NCI-H1694 (cell line): Measurements from ENCODE around the gene EXOC7.

ENCODE experiments used
- DNase-seq: peaks from one replicate; lab custom pipeline; 2025; lab: John Stamatoyannopoulos, UW

The EXOC7 gene

DNA sequence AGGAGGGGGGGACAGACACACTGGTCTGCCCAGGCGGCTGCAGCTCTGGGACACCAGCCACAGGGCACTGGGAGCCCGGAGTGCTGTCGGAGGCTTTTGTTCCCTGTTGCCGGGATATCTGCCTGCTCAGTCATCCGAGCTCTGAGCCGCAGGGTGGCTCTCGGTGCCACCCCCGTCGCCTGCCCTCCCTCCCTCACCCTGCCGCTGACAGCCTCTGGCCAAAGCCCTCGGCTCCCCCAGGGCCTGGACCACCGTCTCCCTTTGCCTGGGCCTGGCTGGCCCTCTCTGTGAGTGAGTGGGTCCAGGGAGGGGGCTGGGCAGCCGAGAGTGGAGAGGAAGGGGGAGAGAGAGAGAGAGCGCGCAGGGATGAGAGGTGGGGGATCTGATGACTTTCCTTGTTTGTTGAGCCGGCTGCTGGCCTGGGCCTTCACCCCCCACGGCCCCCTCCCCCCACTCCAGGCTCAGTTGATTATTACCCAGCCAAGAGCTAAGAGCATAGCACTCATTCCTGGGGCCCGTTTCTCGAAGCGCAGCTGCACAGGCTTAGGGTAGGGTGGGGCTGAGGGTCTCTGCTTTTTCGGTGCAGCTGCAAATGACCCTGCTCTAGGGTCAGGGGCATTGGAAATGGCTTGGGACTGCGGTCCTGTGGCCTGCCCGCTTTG lies 34.8 kb upstream of the EXOC7 start:
- DNase-seq: no peak

DNA sequence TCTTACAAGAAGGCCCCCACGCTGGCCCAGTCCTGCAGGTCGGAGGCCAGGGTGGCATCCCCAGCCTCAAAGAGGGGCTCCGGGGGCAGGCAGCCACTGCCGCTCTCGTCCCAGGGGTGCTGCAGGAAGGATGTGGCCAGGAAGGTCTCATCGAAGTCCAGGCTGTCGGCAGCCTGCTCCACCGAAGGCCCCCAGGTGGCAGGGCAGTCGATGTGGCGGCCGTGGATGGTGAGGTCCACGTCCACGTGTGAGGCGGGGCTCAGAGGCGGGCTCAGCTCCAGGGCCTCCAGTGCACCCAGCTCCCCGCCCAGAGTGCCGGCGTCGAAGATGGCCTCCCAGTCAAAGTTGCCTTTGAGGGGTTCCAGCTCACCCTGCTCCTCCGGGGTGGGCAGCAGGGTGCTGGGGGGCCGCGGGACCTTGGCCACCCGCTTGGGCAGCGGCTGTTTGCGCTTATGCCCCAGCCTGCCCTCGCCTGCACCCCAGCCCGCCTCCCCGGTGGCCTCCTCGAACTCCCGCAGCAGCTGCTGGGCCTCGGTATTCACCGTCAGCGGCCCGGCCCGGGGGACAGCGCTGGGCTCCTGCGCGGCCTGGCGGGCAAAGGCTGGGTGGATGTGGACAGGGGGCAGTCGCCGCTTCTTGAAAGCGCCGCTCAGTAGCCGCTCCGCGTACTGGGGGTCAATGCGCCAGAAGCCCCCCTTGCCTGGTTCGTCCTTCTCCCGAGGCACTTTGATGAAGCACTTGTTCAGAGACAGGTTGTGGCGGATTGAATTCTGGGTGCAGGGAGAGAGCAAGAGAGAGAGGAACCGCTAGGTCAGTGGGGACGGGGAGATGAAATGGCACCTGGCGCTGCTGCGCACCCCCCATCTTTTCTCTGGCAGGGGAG lies 34.0 kb upstream of the EXOC7 start:
- DNase-seq: no peak

DNA sequence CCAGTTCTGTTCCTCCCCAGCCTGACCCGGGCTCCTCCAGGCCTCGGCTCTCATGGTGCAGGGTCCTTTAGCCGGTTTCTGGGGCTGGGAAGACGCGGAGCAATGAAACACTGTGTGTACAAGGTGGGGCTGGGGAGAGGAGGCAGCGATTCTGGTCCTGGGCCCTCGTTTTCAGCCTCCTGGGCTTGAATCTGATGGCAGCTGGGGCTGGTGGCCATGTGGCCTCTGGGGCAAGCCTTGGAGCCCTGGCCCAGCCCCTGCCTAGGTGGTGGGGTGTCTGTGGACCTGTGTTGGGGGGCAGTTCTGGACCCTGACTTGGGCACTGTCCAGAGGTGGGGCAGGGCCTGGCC lies 33.4 kb upstream of the EXOC7 start:
- DNase-seq: no peak

DNA sequence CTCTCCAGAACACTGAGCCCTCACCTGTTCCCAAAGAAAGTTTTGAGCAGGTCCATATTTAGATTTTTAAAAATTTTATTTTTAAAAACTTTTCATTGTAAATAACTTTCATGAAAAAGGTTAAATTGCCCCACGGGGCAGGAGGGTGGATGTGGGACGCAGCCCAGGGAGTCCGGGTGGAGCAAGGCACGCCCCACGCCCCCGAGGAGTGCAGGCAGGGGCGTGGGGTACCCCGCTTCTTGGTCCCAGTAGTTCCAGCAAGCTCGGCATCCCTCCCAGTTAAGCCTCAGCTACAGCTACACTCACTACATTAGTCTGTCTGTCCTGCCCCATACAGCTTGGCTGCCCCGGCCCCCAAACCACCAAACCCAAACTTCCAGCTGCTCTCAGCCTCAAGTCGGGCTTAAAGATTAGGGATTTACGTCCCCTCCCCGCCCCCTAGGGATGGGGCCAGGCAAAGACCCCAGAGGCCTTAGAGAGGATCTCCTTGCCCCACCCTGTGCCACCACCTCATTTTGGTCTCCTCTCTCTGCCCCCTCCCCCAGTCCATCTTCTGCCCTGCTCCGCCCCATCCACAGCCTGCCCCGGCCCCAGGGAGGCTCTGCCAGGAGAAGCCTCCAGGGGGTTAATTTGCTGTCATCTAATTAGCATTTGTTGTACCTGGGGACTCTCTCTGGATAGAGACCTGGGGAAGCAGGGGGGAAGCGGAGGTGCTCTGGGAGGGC lies 32.9 kb upstream of the EXOC7 start:
- no peak for DNase-seq

DNA sequence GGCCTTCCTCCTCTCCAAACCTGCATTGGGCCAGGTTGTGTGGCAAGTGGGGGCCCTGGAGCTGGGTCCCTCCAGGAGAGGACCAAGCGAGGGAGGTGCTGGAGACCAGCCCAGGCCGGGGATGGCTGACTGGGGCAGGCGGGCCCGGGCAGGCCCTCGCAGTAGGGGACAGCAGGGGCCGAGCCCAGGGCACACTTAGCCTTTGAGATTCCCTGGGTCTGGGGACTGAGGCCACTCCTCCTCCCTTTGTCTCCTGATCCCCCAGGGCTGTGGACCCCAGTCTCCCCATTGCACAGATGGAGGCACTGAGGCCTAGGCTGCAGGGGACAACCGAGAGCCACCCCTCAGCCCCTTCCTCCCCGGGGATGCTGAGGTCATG lies 32.2 kb upstream of the EXOC7 start:
- DNase-seq: no peak

DNA sequence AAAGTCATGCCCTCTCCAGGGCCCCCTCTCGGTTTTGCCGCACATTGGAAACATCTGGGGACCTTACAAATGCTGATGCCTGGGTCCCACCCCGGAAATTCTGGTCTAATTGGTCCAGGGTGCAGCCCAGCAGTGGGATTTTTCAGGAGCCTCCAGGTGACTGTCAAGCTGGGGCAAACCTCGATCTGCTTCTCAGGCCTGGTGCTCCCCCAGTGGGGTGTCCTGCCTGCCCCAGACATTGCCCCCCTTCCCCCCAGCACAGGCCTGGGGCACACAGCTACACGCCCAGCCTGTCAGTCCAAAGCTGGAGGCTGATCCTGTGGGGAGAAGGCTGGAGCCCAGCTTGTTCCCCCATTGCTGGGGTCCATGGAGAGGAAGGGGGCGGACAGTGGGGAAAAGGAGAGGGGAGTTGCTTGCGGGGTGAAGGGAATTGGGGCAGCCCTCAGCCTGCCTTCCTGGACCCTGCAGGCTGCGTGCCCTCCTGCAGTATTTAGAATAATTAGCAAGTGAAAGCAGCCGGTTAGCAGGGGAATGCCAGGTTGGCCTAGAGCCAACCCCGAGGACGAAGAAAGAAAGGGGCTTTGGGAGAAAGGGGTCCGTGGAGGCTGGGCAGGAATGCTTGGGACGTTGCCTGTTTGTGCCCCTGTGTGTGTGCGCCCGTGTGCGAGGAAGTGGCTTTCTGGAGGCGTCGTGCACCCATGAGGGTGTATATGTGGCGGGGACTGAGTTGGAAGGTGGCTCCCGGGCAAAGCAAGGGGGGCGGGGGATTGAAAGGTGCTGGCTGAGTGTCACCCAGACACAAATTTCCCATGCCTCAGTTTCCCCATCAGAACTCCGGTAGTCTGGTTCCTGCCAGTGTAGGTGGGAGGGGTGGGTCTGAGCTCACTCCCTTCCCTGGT lies 31.6 kb upstream of the EXOC7 start:
- DNase-seq: no peak

DNA sequence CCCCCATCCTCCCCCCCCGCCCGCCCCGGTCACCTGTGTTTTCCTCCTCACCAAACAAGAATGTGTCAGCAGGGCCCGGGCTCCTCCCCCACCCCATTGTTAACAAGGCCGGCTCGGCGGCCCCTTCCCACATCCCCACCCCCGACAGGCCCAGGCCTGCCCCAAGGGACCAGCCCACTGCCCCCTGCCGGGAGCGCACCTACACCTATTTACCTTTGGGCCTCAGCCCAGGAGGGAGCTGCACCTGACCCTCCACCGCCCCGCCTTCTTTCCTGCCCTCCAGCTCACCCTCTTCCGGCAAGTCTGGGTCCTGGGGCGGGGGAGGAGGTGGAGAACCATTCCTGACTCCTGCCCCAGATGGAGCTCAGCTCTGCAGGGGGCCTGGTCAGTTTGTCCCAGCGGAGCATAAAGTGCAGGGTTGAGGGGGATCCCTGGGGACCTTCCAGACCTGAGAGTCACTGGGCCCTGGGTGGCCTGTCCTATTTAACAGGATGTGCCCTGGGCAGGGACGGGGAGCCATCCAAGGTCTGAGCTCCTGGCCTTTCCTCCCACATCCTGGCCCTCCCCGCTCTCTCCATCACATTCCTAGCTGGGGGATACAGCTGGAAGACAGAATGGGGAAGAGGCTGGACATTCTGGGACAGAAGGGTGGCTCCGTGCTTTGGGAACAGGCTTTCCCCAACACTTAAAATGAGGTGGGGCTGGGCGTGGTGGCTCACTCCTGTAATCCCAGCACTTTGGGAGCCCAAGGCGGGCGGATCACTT lies 29.2 kb upstream of the EXOC7 start:
- DNase-seq: no peak

DNA sequence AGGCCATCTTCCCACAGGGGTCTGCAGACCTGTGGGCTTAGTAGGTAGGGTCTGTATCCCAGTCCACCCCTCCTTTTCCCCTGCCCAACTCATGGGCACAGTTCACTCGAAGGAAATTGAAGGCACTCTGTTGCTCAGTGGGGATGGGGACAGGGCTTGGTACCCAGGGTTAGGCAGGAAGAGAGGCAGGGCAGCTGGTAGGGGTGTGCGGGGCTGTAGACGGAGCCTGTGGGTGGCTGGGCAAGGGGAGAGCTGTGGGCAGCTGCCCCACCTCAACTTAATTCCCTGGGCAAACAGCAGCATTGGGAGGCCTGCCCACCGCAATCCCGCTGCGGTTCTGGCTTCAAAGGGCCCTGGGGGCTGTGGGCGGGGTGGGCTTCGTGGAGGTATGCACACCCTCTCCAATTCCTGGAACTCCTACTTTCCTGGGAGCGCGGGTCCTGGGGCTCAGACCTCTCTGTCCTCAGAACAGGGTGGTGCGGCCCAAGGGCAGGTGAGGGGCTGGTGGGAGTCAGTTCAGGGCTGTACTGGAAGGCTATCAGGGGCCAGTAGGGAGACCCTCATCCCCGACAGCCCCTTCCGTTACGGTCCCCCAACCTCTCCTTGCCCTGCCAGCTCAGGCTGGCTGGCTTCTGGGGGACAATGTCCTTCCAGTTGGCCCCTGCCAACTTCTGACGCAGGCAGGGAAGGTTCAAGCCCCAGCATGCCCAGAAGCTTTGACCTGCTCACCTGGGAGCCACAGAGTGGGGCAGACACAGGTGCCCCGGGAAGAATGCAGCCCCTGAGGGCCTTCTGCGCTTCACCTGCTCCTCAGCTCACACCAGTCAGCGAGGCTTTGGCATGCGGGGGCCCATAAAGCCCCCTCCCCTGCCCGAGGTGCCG lies 28.3 kb upstream of the EXOC7 start:
- no peak for DNase-seq

DNA sequence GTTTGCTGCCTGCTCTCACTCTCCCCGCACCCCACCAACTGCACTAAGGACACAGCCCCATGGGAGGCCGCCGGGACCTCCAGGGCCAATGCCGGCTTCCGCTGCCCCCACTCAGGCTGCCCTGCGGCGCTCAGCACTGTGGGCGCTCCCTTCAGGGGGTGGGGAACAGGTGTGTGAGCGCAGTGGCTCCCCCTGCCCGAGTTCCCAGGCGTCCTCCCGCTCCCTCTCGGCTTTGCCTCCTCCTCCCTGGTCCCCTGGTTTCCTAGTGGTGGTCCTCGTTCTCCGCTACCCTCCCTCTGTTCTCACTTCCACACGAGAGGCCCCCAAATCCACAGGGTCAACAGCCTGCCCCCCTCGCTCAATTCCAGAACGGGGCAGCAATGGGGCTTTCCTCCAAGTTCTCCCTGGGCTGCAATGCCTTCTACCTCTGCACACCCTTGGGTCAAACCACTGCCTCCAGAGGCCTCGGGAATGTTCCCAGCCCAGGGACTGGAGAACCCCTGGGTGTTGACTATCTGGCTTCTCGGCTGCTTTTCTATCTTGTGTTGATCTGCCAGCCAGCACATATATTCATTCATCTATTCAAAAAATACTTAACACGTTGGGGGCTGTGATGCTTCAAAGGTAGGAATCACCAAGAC lies 27.6 kb upstream of the EXOC7 start:
- no peak for DNase-seq

DNA sequence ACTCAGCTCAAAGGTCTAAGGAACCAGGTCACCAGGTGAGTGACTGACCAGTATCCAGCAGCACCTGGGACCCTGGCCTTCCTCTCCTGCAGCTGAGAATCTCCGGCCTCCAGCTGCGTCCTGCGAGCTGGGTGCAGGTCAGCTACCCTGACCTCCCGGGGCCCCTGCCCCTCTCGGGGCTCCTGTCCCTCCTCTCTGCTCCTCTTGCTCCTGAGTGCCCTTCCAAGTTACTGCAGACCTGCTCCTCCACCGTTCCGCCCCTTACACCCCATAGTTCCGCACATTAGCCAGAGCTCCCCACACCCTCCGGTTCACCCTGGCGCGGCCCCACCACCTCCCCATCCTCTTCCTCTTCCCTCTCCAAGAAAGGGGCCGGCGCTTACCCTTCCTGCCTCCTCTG lies 26.9 kb upstream of the EXOC7 start:
- no peak for DNase-seq

DNA sequence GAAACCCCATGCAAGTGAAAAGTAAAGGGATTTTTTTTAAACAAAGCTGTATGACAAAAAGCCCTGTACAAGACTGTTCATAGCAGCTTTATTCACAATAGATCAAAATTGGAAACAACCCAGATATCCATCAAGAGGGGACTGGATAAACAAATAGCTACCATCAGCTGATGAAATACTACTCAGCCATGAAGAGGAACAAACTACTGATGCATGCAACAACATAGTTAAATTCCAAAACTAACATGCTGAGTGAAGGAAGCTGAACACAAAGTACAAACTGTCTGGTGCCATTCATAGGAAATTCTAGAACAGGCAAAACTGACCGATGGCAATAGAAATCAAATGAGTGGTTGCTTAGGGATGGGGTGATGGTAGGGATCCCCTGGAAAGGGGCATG lies 22.3 kb upstream of the EXOC7 start:
- DNase-seq: no peak

DNA sequence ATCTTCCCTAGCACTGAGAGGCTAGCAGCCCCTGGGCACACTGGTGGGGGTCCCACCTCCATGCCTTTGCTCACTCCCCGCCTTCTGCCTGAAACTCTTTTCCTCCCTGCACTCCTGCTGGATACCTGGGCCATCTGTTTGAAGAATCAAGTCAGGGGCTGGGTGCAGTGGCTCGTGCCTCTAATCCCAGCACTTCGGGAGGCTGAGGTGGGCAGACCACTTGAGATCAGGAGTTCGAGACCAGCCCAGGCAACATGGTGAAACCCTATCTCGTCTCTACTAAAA lies 21.7 kb upstream of the EXOC7 start:
- DNase-seq: no peak

DNA sequence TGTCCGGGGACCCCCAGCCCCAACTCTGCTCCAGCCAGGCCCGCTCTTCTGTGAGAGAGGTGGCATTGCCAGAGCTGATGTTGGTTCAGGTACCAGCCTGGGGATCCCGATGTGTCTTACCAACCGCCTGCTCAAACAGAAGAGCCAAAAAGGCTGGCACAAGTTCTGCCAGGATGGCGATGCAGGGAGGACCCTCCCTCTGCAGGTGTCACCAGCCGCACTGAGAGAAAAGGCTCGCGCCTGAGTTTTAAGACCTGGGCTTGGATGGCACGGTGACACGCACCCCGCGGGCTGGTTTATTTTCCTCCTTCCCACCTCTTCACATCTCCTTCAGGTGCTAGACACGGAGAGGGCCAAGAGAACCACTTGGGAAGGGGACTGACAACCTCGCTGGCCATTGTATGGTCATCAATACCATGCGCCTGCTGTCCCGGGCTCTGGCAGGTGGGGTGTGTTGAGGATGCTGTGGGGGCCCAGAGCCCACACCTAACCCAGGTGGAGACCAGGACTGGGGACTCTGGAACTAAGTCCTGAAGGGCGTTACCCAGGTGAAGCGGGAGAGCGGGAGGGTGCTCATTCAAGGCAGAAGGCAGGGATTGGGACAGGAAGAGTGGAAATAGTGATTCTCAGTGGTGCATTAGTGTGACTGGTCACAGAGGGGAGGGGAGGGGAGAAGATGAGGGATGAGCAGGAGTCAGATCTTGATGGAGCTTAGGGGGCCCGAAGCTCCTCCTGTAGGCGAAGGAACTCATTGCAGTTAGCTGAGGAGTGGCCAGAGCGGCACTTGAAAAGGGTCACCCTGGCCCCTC lies 21.2 kb upstream of the EXOC7 start:
- no peak for DNase-seq

DNA sequence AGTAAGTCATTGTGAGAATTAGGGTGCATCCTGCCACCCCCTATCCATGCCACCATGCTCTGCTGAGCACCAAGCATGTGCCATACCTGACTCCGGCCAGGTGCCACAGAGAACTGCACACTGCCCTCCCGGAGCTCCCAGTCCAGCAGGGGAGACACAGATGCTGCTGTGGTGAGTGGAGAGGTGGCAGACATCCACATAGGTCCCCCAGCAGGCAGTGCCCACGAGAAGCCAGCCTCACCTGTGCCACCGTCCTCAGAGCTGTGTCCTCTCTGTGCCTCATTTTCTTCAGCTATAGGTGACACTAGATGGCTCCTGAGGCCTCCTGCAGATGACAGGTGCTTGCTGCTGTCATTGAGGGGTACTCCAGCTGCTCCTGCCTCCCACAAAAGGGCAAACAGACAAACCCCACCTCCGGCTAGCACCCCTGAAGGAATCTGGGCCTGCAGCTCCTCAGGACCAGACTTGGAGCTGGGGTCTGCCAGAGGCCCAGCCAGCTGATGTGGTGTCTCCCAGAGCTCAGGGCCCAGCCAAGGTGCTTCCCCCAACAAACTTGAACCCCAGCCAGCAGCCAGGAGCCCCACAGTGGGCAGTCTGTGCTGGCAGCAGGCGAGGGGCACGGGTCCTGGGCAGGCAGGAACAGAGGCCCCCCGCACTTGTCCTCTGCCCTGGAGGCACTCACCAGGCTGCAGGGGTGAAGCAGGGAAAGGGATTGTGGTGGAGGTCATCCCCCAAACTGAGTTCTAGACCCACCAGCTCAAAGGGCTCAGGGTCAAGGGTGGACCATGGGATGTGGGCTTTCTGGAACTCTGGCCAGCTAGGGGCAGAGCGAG lies 20.4 kb upstream of the EXOC7 start:
- no peak for DNase-seq

DNA sequence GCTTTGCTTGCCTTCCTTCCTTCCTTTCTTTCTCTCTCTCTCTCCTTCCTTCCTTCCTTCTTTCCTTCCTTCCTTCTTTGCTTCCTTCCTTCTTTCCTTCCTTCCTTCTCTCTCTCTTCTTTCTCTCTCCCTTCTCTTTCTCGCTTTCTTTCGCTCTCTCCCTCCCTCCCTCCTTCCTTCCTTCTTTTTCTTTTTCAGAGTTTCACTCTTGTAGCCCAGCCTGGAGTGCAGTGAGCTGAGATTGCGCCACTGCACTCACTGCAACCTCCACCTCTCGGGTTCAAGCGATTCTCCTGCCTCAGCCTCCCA lies 19.6 kb upstream of the EXOC7 start:
- DNase-seq: no peak

DNA sequence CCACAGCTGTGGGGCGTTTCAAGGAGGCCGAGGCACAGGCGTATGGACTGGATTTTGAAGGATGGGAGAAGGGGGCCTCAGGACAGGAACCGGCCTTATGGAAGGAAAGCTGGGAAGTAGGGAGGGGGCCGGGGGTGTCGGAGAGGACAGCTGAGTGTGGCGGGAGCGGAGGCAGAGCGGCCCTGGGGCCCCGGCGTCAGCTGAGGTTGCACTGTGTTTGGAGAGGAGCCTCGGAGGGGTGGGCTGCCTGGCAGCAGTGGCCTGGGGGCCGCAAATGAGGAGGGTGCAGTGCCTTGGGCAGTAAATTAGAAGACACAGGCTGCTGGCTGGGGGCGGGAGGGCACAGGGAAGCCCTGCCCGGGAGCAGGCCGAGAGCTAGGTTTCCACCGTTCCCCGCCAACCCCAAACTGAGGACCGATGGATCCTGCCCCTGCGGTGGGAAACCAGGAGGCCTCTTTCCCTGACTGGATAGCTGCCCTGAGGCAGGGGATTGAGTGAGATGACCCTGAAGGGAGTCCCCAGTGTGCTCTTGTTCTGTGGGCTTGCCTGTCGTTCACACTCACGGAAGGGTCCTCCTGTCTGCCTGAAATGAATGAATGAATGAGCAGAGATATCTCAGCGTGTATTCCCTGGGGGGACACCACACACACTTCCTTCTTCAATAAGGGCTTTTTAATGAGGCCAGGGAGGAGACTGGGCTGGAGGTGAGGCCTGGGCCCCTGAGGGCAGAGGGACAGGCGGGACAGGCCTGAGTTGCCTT lies 19.0 kb upstream of the EXOC7 start:
- DNase-seq: no peak

DNA sequence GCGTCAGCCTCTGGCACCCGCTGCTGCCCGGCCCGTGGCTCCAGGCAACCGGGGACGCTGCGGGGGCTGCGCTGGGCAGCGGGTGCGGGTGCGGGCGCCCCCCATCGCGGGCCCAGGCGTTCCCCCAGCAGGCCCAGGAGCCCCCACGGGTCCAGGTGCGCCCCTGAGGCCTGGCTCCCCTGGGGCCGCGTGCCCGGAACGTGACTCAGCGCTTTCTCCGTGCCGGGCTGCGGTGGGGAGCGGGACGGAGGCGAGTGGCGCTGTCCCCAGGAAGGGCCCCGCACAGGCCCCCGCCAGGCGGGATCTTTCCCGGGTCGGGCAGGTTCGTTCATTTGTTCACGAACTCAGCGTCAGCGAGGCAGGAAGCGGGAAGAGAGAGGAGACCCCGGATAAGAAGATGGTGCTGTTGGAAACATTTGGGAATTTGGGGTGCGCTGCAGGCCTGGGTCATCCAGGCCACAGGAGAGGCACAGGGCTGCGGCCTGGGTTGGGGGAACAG lies 18.4 kb upstream of the EXOC7 start:
- DNase-seq: no peak

DNA sequence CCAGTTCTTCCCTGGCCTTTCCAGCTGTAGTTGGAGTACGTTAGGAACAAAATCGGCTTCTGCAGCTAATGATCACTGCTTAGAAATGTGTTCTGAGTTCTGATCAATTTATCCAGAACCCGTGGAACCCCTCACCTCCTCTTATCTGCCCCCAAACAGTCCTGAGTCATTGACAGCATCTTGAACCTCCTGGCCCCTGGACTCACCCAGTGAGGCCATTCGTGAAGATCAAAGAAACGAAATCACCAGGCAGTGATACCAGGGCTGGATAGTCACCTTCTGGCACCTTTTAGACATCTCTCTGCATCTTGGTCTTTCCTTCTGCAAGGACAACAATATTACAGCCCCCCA lies 17.0 kb upstream of the EXOC7 start:
- no peak for DNase-seq
